ENCODE data around the gene TSC22D1.

Gene TSC22D1

GRCh38 chr13:44543369-44543768 is 32.8 kb downstream of the TSC22D1 start:
- Histone ChIP-seq H3K27me3 (ENCODE audit: insufficient read depth, low read length, poor library complexity, severe bottlenecking) (no peaks in the 10 kb centered on the region), H3K9me3 (ENCODE audit: insufficient read depth, low read depth, low read length) (no peaks in the 10 kb centered on the region), H2AFZ (ENCODE audit: low read length) (no peak overlapping the region), H3K4me1 (ENCODE audit: insufficient read depth, low read length, poor library complexity, severe bottlenecking) (peaks cover 10% of the 10 kb centered on the region), H3K9me2 (replicated peaks; ENCODE audit: low read depth, low read length) (no peaks in the 10 kb centered on the region), H3K9ac (ENCODE audit: low read depth, low read length, poor library complexity, severe bottlenecking) (no peak overlapping the region), H3K36me3 (ENCODE audit: insufficient read depth, low read length) (peaks cover 14% of the 10 kb centered on the region; the same call in 1 of the 2 replicates), H4K20me1 (ENCODE audit: insufficient read depth, low read length, poor library complexity, severe bottlenecking) (peaks cover 7% of the 10 kb centered on the region), H3F3A (ENCODE audit: low read depth) (no peaks in the 10 kb centered on the region), H3K4me3 (ENCODE audit: low read length, poor library complexity, severe bottlenecking) (no peak overlapping the region), H3K4me2 (ENCODE audit: low read depth, low read length, poor library complexity, severe bottlenecking) (no peak overlapping the region), H3K79me2 (ENCODE audit: insufficient read depth, low read length) (peaks cover 40% of the 10 kb centered on the region)
- TF ChIP-seq, protein P1, sequence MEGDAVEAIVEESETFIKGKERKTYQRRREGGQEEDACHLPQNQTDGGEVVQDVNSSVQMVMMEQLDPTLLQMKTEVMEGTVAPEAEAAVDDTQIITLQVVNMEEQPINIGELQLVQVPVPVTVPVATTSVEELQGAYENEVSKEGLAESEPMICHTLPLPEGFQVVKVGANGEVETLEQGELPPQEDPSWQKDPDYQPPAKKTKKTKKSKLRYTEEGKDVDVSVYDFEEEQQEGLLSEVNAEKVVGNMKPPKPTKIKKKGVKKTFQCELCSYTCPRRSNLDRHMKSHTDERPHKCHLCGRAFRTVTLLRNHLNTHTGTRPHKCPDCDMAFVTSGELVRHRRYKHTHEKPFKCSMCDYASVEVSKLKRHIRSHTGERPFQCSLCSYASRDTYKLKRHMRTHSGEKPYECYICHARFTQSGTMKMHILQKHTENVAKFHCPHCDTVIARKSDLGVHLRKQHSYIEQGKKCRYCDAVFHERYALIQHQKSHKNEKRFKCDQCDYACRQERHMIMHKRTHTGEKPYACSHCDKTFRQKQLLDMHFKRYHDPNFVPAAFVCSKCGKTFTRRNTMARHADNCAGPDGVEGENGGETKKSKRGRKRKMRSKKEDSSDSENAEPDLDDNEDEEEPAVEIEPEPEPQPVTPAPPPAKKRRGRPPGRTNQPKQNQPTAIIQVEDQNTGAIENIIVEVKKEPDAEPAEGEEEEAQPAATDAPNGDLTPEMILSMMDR (conservative IDR thresholded peaks at IDR 0.05; ENCODE audit: low read length): no peak
- TF ChIP-seq EZH2phosphoT487 (IDR thresholded peaks at IDR 0.05; ENCODE audit: borderline replicate concordance): no peak

- H3K9ac ChIP-seq (ENCODE audit: low read depth, low read length, poor library complexity, severe bottlenecking): no peak overlapping the region
- no peaks in the 10 kb centered on the region for H3F3A ChIP-seq (ENCODE audit: low read depth)
- H3K4me2 ChIP-seq (ENCODE audit: low read depth, low read length, poor library complexity, severe bottlenecking): no peak overlapping the region
- no peaks in the 10 kb centered on the region for H3K9me3 ChIP-seq (ENCODE audit: insufficient read depth, low read depth, low read length)
- H4K20me1 ChIP-seq (ENCODE audit: insufficient read depth, low read length, poor library complexity, severe bottlenecking): peaks cover 3% of the 10 kb centered on the region
- peaks cover 35% of the 10 kb centered on the region for H3K79me2 ChIP-seq (ENCODE audit: insufficient read depth, low read length)
- H3K4me1 ChIP-seq (ENCODE audit: insufficient read depth, low read length, poor library complexity, severe bottlenecking): peaks cover 6% of the 10 kb centered on the region
- H2AFZ ChIP-seq (ENCODE audit: low read length): no peak overlapping the region
- no peaks in the 10 kb centered on the region for H3K27me3 ChIP-seq (ENCODE audit: insufficient read depth, low read length, poor library complexity, severe bottlenecking)
- TF ChIP-seq, protein P1 (conservative IDR thresholded peaks at IDR 0.05; ENCODE audit: low read length): no peak
- TF ChIP-seq EZH2phosphoT487 (IDR thresholded peaks at IDR 0.05; ENCODE audit: borderline replicate concordance): no peak
- H3K36me3 ChIP-seq (ENCODE audit: insufficient read depth, low read length): peaks cover 15% of the 10 kb centered on the region; the same call in 1 of the 2 replicates
- no peaks in the 10 kb centered on the region for H3K9me2 ChIP-seq (replicated peaks; ENCODE audit: low read depth, low read length)
- H3K4me3 ChIP-seq (ENCODE audit: low read length, poor library complexity, severe bottlenecking): no peak overlapping the region
Observed at GRCh38 chr13:44542361-44542760, 33.8 kb downstream of the TSC22D1 start.

- Histone ChIP-seq H3K4me3 (ENCODE audit: low read length, poor library complexity, severe bottlenecking) (no peak overlapping the region), H3K36me3 (ENCODE audit: insufficient read depth, low read length) (peaks cover 15% of the 10 kb centered on the region; the same call in 1 of the 2 replicates), H3K27me3 (ENCODE audit: insufficient read depth, low read length, poor library complexity, severe bottlenecking) (no peaks in the 10 kb centered on the region), H4K20me1 (ENCODE audit: insufficient read depth, low read length, poor library complexity, severe bottlenecking) (no peaks in the 10 kb centered on the region), H3K4me1 (ENCODE audit: insufficient read depth, low read length, poor library complexity, severe bottlenecking) (peaks cover 6% of the 10 kb centered on the region), H3K79me2 (ENCODE audit: insufficient read depth, low read length) (peaks cover 28% of the 10 kb centered on the region), H3F3A (ENCODE audit: low read depth) (no peaks in the 10 kb centered on the region), H3K9ac (ENCODE audit: low read depth, low read length, poor library complexity, severe bottlenecking) (no peak overlapping the region), H3K9me2 (replicated peaks; ENCODE audit: low read depth, low read length) (no peaks in the 10 kb centered on the region), H3K9me3 (ENCODE audit: insufficient read depth, low read depth, low read length) (no peaks in the 10 kb centered on the region), H2AFZ (ENCODE audit: low read length) (no peak overlapping the region), H3K4me2 (ENCODE audit: low read depth, low read length, poor library complexity, severe bottlenecking) (no peak overlapping the region)
- TF ChIP-seq, protein P1 (conservative IDR thresholded peaks at IDR 0.05; ENCODE audit: low read length): no peak
- TF ChIP-seq EZH2phosphoT487 (IDR thresholded peaks at IDR 0.05; ENCODE audit: borderline replicate concordance): no peak
Observed at GRCh38 chr13:44541601-44542000, 34.5 kb downstream of the TSC22D1 start.
